Activated T-helper 2 cell treated with anti-CD3 and anti-CD28 coated beads, Interferon-gamma antibody, Interleukin-2, Interleukin-4, amounts not matched to agents 10 μg/mL and 5 μg/mL and 100 μg/mL, durations not matched to agents 14 hours and 24 hours and 36 hours (primary cell): ENCODE data around the gene CCSAP. TPM values are rescaled to one million over a fixed set of nuclear protein-coding genes. Genes with fewer than 3 reads are reported as not detected.
"Not testable (repeated sequence)": the region's sequence is repeated elsewhere in the genome, so short reads cannot be mapped to it uniquely, and the experiment has no call there.

Source experiments
- DNase-seq: peaks from one replicate; pipeline ENCODE4 v3.0.0; 2021; ENCODE audit warnings: low spot score
- H3K27ac Mint-ChIP-seq: one replicate; pipeline ENCODE4 v1.8.0; 2021; ENCODE audit warnings: mixed read lengths
- H3K27me3 Mint-ChIP-seq: one replicate; pipeline ENCODE4 v1.8.0; 2021; ENCODE audit warnings: low read depth, mixed read lengths
- H3K36me3 Mint-ChIP-seq: one replicate; pipeline ENCODE4 v1.8.0; 2021; ENCODE audit warnings: low read depth, mixed read lengths
- H3K4me1 Mint-ChIP-seq: one replicate; pipeline ENCODE4 v1.8.0; 2021; ENCODE audit warnings: low read depth, mixed read lengths
- H3K4me3 Mint-ChIP-seq: one replicate; pipeline ENCODE4 v1.8.0; 2021; ENCODE audit warnings: low read depth, mild to moderate bottlenecking, moderate library complexity, mixed read lengths
- H3K9me3 Mint-ChIP-seq: one replicate; pipeline ENCODE4 v1.8.0; 2021; ENCODE audit warnings: mixed read lengths
- intact Hi-C: fragments of 100-400 bp; cut with micrococcal nuclease; formaldehyde crosslinking; loops from one replicate; pipeline ENCODE4 v1.15.1; 2023
- total RNA-seq: library from RNA; stranded (reverse); gene quantifications from 2 replicates; pipeline ENCODE4 v1.2.3, GENCODE V29; 2022

CCSAP gene
- total RNA-seq, 1 donor from 2014 or later: 12.3 TPM

DNA sequence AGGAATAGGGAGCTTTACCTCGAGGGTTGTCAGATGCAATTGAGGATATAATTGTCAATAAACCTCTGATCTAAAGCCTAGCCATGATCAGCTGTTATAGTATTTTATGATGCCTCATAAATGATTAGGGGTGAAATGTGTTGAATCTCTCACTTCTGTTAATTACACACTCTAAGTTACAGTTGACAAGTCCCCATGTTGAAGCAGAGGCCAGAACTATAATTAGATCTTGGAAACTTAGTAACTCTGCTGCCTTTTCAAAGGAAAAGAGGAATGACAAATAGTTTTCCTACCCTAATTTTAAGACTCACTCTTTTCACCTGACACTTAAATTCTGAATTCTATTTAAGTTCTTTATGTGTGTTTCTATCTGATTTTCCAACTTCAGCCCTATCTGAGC is 33.8 kb downstream of the CCSAP start:
- Mint-ChIP-seq H3K36me3 (peaks cover 27% of the 10 kb centered on the region), H3K9me3 (no peaks in the 10 kb centered on the region), H3K27ac (no peak overlapping the region), H3K4me3 (no peak overlapping the region), H3K27me3 (no peaks in the 10 kb centered on the region), H3K4me1 (peaks cover 2% of the 10 kb centered on the region)
- DNase-seq: no peak
- intact Hi-C loops: no loop called here

DNA sequence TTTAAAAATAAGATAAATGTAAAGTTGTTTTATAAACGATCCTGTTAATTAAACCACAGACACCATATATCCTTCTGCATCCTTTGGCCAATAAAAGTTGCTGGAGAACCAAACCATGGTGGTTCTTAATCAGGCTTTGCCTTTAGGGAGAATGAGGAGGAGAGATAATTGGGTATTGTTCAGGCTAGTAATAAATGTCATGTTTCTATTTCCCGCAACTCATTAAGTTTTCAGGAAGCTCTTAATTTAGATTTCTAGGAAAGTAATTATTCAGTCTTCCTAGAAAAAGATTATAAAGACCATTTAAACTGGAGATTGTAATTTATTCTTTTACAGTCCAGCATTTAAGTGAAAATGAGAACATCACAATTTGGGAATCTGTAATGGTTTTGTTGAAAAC is 37.5 kb downstream of the CCSAP start:
- intact Hi-C loops: no loop called here
- no peak overlapping the region for H3K27ac Mint-ChIP-seq
- no peak for DNase-seq
- peaks cover 42% of the 10 kb centered on the region for H3K36me3 Mint-ChIP-seq
- H3K27me3 Mint-ChIP-seq: no peaks in the 10 kb centered on the region
- no peaks in the 10 kb centered on the region for H3K9me3 Mint-ChIP-seq
- peaks cover 10% of the 10 kb centered on the region for H3K4me1 Mint-ChIP-seq
- H3K4me3 Mint-ChIP-seq: no peak overlapping the region

DNA sequence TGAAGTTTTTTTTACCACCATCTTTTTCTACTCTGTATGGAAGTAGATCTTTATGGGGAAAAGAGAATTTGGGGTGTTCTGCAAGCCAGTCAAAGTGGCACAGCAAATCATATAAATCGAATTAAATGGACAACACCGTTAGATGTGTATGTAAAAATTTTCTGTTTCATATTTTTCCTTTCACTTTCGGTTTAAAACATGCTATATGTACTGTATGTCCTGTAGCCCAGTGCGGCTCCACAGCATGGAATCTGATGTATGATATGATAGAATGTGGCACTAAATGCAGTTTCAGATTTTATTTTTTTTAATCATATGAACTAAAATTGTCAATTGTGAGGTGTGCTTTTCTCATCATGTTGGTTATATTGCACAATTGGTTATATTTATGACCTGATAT is 39.0 kb downstream of the CCSAP start:
- peaks cover 16% of the 10 kb centered on the region for H3K4me1 Mint-ChIP-seq
- H3K27ac Mint-ChIP-seq: no peak overlapping the region
- no peak overlapping the region for H3K4me3 Mint-ChIP-seq
- no peak for DNase-seq
- intact Hi-C loops: no loop called here
- H3K36me3 Mint-ChIP-seq: peaks cover 54% of the 10 kb centered on the region
- H3K27me3 Mint-ChIP-seq: no peaks in the 10 kb centered on the region
- H3K9me3 Mint-ChIP-seq: no peaks in the 10 kb centered on the region

DNA sequence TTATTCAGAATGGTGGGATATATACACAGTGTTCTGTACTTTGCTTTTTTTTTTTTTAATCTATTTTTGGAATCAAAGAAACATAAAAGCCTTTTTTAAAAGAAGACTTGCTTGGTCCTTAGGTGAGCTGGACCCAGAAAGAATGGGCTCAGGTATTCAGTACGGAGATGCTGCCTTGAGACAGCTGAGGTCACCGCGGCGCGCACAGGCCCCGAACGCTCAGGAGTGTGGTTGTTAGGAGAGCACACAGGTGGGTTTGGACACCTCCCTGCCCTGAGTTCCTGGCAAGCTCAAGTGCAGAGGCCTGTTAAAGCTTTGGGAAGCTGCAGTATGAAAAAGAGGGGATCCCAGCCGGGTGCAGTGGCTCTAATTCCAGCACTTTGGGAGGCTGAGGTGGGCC is 40.1 kb downstream of the CCSAP start:
- DNase-seq: no peak
- intact Hi-C loops: no loop called here
- peaks cover 16% of the 10 kb centered on the region for H3K4me1 Mint-ChIP-seq
- H3K27me3 Mint-ChIP-seq: no peaks in the 10 kb centered on the region
- H3K27ac Mint-ChIP-seq: no peak overlapping the region
- peaks cover 48% of the 10 kb centered on the region for H3K36me3 Mint-ChIP-seq
- no peak overlapping the region for H3K4me3 Mint-ChIP-seq
- H3K9me3 Mint-ChIP-seq: no peaks in the 10 kb centered on the region

DNA sequence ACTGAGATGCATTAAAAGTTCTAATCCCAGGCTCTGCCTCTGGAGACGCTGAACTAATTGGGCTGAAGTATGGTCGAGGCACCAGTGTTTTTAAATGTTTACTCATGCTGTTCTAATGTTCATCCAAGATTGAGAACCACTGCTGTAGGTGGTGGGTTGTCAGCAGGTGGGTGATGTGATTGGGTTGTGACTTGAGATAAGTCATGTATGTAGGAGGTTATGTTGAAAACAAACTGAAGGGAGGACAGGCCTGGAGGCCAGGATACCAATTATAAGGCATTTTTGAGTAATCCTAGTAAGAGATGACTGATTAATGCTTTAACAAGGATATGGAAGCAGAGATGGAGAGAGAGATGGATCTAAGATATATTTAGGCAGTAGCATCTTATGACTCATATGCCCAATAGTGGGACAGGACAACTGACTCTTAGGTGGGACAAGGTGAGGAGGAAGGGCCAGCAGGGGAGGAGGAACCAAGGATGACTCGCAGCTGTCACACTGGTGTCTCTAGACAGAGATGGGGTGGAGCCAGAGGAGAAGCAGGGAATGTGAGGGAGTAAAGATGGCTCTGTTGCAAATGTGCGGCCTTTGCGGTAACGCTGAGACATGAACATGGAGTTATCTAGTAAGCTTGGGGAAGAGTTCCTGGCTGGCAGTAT is 42.6 kb downstream of the CCSAP start:
- intact Hi-C loops: no loop called here
- Mint-ChIP-seq H3K4me3 (no peak overlapping the region), H3K27me3 (no peaks in the 10 kb centered on the region), H3K4me1 (peaks cover 15% of the 10 kb centered on the region), H3K27ac (no peak overlapping the region), H3K36me3 (peaks cover 44% of the 10 kb centered on the region), H3K9me3 (no peaks in the 10 kb centered on the region)
- DNase-seq: no peak

DNA sequence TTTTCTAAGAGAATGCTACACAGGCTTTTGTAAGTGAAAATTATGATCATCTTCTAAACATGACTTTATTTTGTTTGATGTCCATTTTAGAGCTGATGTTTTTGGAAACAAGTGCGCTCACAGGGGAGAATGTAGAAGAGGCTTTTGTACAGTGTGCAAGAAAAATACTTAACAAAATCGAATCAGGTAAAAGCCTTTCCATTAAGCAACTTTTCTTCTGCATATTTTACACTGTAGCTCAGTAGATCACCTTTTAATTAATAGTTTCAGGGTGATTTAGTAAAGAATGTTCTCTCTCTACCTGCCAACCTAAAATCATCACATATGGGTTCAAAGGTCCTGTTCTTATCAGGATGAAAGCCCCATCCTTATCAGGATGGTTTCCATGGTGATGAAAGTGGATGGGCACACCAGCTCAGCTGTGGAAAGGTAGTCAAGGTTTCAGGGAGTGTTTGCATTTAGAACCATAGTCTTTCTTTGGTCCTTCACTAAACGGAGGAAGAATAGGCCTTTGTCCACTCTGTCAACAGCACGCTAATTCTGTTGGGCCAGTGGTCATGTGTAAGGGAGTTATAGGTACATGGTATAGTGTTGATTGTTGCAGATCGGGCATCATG is 43.9 kb downstream of the CCSAP start:
- no peak for DNase-seq
- Mint-ChIP-seq H3K36me3 (peaks cover 47% of the 10 kb centered on the region), H3K27me3 (no peaks in the 10 kb centered on the region), H3K9me3 (no peaks in the 10 kb centered on the region), H3K4me3 (no peak overlapping the region), H3K4me1 (peaks cover 15% of the 10 kb centered on the region), H3K27ac (no peak overlapping the region)
- intact Hi-C loops: no loop called here

DNA sequence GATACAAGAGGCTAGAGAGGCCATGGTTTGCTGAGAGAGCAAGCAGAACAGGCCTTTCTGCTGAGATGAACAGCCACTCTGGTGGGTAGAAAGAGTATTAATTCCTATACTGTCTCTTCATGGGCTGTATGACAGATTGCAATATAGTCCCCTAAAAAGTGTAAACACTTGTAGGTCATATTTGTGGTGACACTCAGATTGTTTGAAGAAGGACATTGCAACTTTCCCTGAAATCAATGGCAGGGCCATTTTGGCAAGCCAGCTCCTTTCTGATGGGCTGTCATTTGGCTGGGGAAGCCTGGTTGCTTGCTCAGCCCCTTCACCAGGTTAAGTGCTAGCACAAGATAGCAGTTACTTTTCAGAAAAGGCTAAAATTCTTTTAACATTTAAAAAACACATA is 44.4 kb downstream of the CCSAP start:
- H3K9me3 Mint-ChIP-seq: no peaks in the 10 kb centered on the region
- H3K4me1 Mint-ChIP-seq: peaks cover 12% of the 10 kb centered on the region
- peaks cover 44% of the 10 kb centered on the region for H3K36me3 Mint-ChIP-seq
- no peak overlapping the region for H3K4me3 Mint-ChIP-seq
- intact Hi-C loops: no loop called here
- no peak overlapping the region for H3K27ac Mint-ChIP-seq
- no peaks in the 10 kb centered on the region for H3K27me3 Mint-ChIP-seq
- no peak for DNase-seq

DNA sequence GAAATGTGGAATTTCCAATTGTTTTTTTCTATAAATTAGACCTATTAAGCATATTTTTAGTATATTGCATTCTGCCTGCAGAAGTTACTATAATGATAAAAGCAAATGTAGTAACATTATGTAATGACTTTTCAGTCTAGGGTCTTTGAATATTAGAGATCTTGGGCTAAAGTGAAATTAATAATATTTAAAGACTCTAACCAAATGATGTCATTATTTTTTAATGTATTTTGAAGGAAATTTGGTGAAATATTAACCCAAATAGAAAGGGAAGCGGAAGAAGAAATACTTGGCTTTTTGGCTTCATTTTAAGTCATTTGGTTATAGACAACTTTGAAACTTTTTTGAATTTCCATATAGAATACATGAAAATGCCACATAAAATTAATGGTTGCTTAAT is 45.1 kb downstream of the CCSAP start:
- Mint-ChIP-seq H3K9me3 (no peaks in the 10 kb centered on the region), H3K36me3 (peaks cover 37% of the 10 kb centered on the region), H3K4me1 (peaks cover 11% of the 10 kb centered on the region), H3K27ac (no peak overlapping the region), H3K4me3 (no peak overlapping the region), H3K27me3 (no peaks in the 10 kb centered on the region)
- intact Hi-C loops: no loop called here
- DNase-seq: no peak

DNA sequence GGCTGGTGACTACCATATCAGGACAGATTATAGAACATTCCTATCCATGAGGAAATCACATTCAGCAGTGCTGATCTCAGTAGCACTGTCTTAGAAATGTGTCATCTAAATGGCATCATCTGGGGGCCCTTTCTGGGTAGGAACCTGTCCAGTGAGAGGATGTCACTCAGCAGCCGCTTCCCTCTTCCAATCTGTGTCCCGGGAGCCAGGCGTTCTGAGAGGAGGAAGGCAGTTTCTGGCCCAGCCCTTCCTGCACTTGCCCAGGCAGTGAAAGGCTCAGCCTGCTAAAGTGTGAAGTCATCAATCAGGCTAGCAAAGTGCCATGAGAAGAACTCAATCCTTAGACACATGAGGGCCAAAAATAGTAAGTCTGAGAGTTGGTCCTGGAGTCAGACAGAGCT is 46.3 kb downstream of the CCSAP start:
- H3K4me3 Mint-ChIP-seq: no peak overlapping the region
- intact Hi-C loops: no loop called here
- peak overlapping the region; percentile 8 for H3K27ac Mint-ChIP-seq
- DNase-seq: no peak
- peaks cover 36% of the 10 kb centered on the region for H3K36me3 Mint-ChIP-seq
- no peaks in the 10 kb centered on the region for H3K9me3 Mint-ChIP-seq
- H3K4me1 Mint-ChIP-seq: peaks cover 11% of the 10 kb centered on the region
- no peaks in the 10 kb centered on the region for H3K27me3 Mint-ChIP-seq

DNA sequence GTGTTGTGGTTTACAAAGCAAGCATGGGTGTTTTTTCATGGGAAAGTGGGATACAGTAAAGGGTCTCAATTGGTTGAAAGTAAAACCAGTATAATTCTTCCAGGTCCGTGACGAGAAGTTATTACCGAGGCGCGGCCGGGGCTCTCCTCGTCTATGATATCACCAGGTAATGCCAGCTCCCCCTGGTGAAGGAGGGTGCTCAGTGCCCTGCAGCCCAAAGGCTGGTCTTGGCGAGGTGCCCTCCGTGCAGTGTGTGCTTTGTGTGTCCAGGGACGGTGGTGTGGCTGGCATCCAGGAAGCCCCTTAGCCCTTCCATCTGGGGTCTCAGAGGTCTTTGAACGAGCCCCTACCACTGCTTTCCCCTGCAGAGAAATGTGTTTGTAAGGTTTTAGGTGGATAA is 47.1 kb downstream of the CCSAP start:
- H3K27ac Mint-ChIP-seq: no peak overlapping the region
- H3K9me3 Mint-ChIP-seq: no peaks in the 10 kb centered on the region
- H3K27me3 Mint-ChIP-seq: no peaks in the 10 kb centered on the region
- peaks cover 10% of the 10 kb centered on the region for H3K4me1 Mint-ChIP-seq
- H3K36me3 Mint-ChIP-seq: peaks cover 38% of the 10 kb centered on the region
- intact Hi-C loops: no loop called here
- no peak for DNase-seq
- no peak overlapping the region for H3K4me3 Mint-ChIP-seq

DNA sequence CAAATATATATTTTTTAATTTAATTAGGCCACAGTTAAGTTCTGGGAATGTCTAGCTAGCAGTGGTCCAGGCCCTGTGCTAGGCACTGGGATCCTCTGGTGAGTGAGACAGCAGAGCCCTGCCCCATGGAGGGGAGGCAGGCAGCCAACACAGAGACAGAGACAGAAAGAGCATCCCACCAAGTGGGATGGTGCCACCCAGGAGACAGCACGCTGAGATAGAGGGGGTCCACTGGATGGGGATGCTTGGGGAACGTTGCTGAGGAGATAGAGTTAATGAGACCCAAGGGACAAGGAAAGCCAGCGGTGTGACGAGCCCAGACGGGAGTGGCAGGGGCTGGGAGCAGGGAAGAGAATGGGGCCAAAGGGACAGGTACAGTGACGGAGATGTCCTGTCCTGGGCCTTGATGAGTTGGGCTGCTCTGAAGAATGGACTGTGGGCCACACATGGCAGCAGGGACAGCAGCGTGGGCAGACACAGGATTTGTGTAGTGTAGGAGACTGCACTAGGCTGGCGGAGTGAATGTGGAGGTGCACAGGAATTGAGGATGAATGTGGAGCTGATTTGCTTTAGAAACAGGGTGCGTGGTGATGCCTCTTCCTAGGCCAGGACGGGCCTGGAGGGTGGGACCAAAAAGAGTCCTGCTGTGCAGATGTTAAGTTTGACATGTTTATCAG is 49.2 kb downstream of the CCSAP start:
- intact Hi-C loops: no loop called here
- H3K27ac Mint-ChIP-seq: no peak overlapping the region
- H3K9me3 Mint-ChIP-seq: no peaks in the 10 kb centered on the region
- no peaks in the 10 kb centered on the region for H3K27me3 Mint-ChIP-seq
- DNase-seq: no peak
- H3K36me3 Mint-ChIP-seq: peaks cover 40% of the 10 kb centered on the region
- no peak overlapping the region for H3K4me3 Mint-ChIP-seq
- peaks cover 3% of the 10 kb centered on the region for H3K4me1 Mint-ChIP-seq

DNA sequence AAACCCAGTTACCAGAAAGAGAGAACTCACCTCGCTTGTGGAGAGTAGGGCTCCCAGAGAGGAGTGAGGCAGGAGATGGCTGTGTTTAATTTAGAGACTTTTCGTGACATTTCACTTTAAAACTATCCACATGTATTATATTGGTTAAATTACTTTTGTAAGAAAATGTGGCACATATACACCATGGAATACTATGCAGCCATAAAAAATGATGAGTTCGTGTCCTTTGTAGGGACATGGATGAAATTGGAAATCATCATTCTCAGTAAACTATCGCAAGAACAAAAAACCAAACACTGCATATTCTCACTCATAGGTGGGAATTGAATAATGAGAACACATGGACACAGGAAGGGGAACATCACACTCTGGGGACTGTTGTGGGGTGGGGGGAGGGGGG is 51.2 kb downstream of the CCSAP start:
- H3K9me3 Mint-ChIP-seq, H3K27ac Mint-ChIP-seq, H3K4me3 Mint-ChIP-seq, H3K27me3 Mint-ChIP-seq, DNase-seq, intact Hi-C loops: not testable (repeated sequence)
- H3K4me1 Mint-ChIP-seq: peaks cover 19% of the 10 kb centered on the region
- H3K36me3 Mint-ChIP-seq: peaks cover 42% of the 10 kb centered on the region

DNA sequence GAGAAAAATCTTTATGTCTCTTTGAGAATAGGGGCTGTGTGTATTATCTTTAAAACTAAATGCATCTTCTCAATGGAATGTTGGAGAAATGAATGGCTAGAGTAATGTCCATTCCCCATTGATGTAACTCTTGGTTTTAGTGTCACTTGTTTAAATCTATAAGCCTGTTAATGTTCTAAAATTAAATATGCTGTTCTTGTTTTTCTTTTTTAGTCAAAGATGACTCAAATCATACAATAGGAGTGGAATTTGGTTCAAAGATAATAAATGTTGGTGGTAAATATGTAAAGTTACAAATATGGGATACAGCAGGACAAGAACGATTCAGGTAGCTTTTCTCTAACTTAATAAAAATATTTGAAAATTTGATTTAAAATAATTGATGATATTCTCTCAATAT is 54.3 kb downstream of the CCSAP start:
- no peaks in the 10 kb centered on the region for H3K27me3 Mint-ChIP-seq
- no peak overlapping the region for H3K4me3 Mint-ChIP-seq
- H3K4me1 Mint-ChIP-seq: peaks cover 34% of the 10 kb centered on the region
- no peaks in the 10 kb centered on the region for H3K9me3 Mint-ChIP-seq
- no peak overlapping the region for H3K27ac Mint-ChIP-seq
- intact Hi-C loops: loop anchor here (5.0 kb wide), 1 partner anchor 39 kb away; no protein-coding TSS in a partner anchor
- DNase-seq: no peak
- peaks cover 38% of the 10 kb centered on the region for H3K36me3 Mint-ChIP-seq
